GM18868 (cell line): ENCODE results near the gene MARCHF5.
"Not testable (repeated sequence)": the region's sequence is repeated elsewhere in the genome, so short reads cannot be mapped to it uniquely, and the experiment has no call there.

Source experiments
- ATAC-seq: cut with Tn5 transposase; IDR thresholded peaks from one replicate; pipeline ENCODE4 v1.9.1; 2021; ENCODE audit warnings: mild to moderate bottlenecking, moderate library complexity; ENCODE audit not compliant: unreplicated experiment

Gene MARCHF5

GRCh38 chr10:92384741-92385140 is 93.8 kb downstream of the MARCHF5 start:
- no peak for ATAC-seq

GRCh38 chr10:92385831-92386230 is 94.9 kb downstream of the MARCHF5 start:
- no peak for ATAC-seq

GRCh38 chr10:92387289-92387940 is 96.4 kb downstream of the MARCHF5 start:
- ATAC-seq = no peak

GRCh38 chr10:92393173-92393572 is 102.2 kb downstream of the MARCHF5 start:
- not testable (repeated sequence) for ATAC-seq

- ATAC-seq = no peak
Observed at GRCh38 chr10:92395271-92395670, 104.3 kb downstream of the MARCHF5 start.

GRCh38 chr10:92402234-92402633 is 111.3 kb downstream of the MARCHF5 start:
- not testable (repeated sequence) for ATAC-seq
